IMR-90 (cell line): Measurements from ENCODE around the gene GPRC5D. TPM values are rescaled to one million over a fixed set of nuclear protein-coding genes. Genes with fewer than 3 reads are reported as not detected.

Experiments used
- ATAC-seq: fragments of 200-7000 bp; cut with Tn5 transposase; 2 replicates; pipeline ENCODE4 v1.9.1; 2020; ENCODE audit warnings: low read depth, mild to moderate bottlenecking, moderate library complexity
- BruUV-seq: library from RNA; stranded (reverse); fragments of 400-500 nt; replicated peaks from 2 replicates; lab custom pipeline; 2021; lab: Mats Ljungman, UMichigan
- CTCF ChIA-PET: fragments of 300-600 bp; formaldehyde crosslinking; extraction: SDS; loops from one replicate; lab custom pipeline; 2021; ENCODE audit warnings: antibody characterized with exemption; lab: Yijun Ruan, JAX
- POLR2A ChIA-PET: fragments of 300-600 bp; sonication (Branson Sonifier 250); formaldehyde crosslinking; loops from one replicate; lab custom pipeline; 2022; ENCODE audit warnings: antibody characterized with exemption; ENCODE audit not compliant: unreplicated experiment; lab: Charles Lee
- DNase-seq: peaks from one replicate; pipeline ENCODE4 v3.0.0; 2013
- H2AFZ ChIP-seq: replicated peaks from 2 replicates; pipeline ENCODE3; 2013; ENCODE audit warnings: low read length, mild to moderate bottlenecking; ENCODE audit not compliant: poor library complexity
- H2AK5ac ChIP-seq: 2 replicates; pipeline ENCODE4 v1.6.1; 2013; ENCODE audit warnings: low read depth, low read length, inconsistent platforms
- H2AK9ac ChIP-seq: replicated peaks from 2 replicates; pipeline ENCODE3; 2013; ENCODE audit warnings: mild to moderate bottlenecking, low read depth, low read length, moderate library complexity; ENCODE audit not compliant: poor library complexity
- H2BK120ac ChIP-seq: 2 replicates; pipeline ENCODE4 v1.6.1; 2013; ENCODE audit warnings: low read depth, low read length, inconsistent platforms
- H2BK15ac ChIP-seq: 3 replicates; pipeline ENCODE4 v1.6.1; 2013; ENCODE audit warnings: low read depth, low read length, inconsistent platforms
- H2BK20ac ChIP-seq: 2 replicates; pipeline ENCODE4 v1.6.1; 2013; ENCODE audit warnings: low read depth, mild to moderate bottlenecking, inconsistent platforms, low read length, moderate library complexity
- H2BK5ac ChIP-seq: 2 replicates; pipeline ENCODE4 v1.6.1; 2013; ENCODE audit warnings: mild to moderate bottlenecking, low read depth, low read length, inconsistent platforms; ENCODE audit not compliant: poor library complexity, severe bottlenecking
- H3K14ac ChIP-seq: replicated peaks from 2 replicates; pipeline ENCODE4 v1.6.1; 2013; ENCODE audit warnings: low read depth, low read length, inconsistent platforms
- H3K18ac ChIP-seq: 2 replicates; pipeline ENCODE4 v1.6.1; 2013; ENCODE audit warnings: low read depth, low read length, control low read depth
- H3K23ac ChIP-seq: 2 replicates; pipeline ENCODE4 v1.6.1; 2013; ENCODE audit warnings: low read depth, low read length, inconsistent platforms
- H3K27ac ChIP-seq: 2 replicates; pipeline ENCODE4 v1.5.1; 2013; ENCODE audit warnings: mild to moderate bottlenecking, control low read depth, low read length; ENCODE audit not compliant: insufficient read depth
- H3K27me3 ChIP-seq: 2 replicates; pipeline ENCODE4 v1.6.1; 2013; ENCODE audit warnings: low read length; ENCODE audit not compliant: control insufficient read depth, insufficient read depth
- H3K36me3 ChIP-seq: 2 replicates; pipeline ENCODE4 v1.6.1; 2013; ENCODE audit warnings: low read length, mixed read lengths; ENCODE audit not compliant: control insufficient read depth, insufficient read depth
- H3K4ac ChIP-seq: 2 replicates; pipeline ENCODE4 v1.6.1; 2013; ENCODE audit warnings: low read depth, low read length, inconsistent platforms
- H3K4me1 ChIP-seq: 2 replicates; pipeline ENCODE4 v1.6.1; 2013; ENCODE audit warnings: low read length, mixed read lengths; ENCODE audit not compliant: control insufficient read depth, insufficient read depth
- H3K4me2 ChIP-seq: 2 replicates; pipeline ENCODE4 v1.6.1; 2013; ENCODE audit warnings: low read depth, mild to moderate bottlenecking, control low read depth, low read length, moderate library complexity
- H3K4me3 ChIP-seq: 2 replicates; pipeline ENCODE4 v1.5.1; 2013; ENCODE audit warnings: low read depth, mild to moderate bottlenecking, control low read depth, low read length, moderate library complexity; ENCODE audit not compliant: insufficient read depth
- H3K56ac ChIP-seq: 2 replicates; pipeline ENCODE4 v1.6.1; 2013; ENCODE audit warnings: low read length, inconsistent platforms; ENCODE audit not compliant: insufficient read depth; ENCODE audit errors: extremely low read depth
- H3K79me1 ChIP-seq, 2 experiments: 2 replicates each; pipeline ENCODE4 v1.6.1; 2013; ENCODE audit warnings: low read length in 2 of 2, inconsistent platforms in 1 of 2, low read depth in 1 of 2
- H3K9ac ChIP-seq: 2 replicates; pipeline ENCODE4 v1.6.1; 2013; ENCODE audit warnings: low read depth, low read length, control low read depth
- H3K9me1 ChIP-seq: 2 replicates; pipeline ENCODE4 v1.6.1; 2013; ENCODE audit warnings: low read length, inconsistent platforms; ENCODE audit not compliant: insufficient read depth
- H3K9me3 ChIP-seq: 2 replicates; pipeline ENCODE4 v1.6.1; 2013; ENCODE audit warnings: low read length; ENCODE audit not compliant: control insufficient read depth, insufficient read depth
- H4K20me1 ChIP-seq: 2 replicates; pipeline ENCODE4 v1.6.1; 2013; ENCODE audit warnings: low read length, inconsistent platforms; ENCODE audit not compliant: insufficient read depth
- H4K5ac ChIP-seq: 2 replicates; pipeline ENCODE4 v1.6.1; 2013; ENCODE audit warnings: mild to moderate bottlenecking, low read depth, low read length, control low read depth
- H4K8ac ChIP-seq, 2 experiments: 2 replicates each; pipeline ENCODE4 v1.6.1; 2013; ENCODE audit warnings: low read depth in 2 of 2, low read length in 2 of 2, control low read depth in 1 of 2, inconsistent platforms in 1 of 2
- H4K91ac ChIP-seq: 2 replicates; pipeline ENCODE4 v1.6.1; 2013; ENCODE audit warnings: low read depth, low read length, inconsistent platforms; ENCODE audit not compliant: insufficient read depth
- CEBPB ChIP-seq: IDR thresholded peaks from 2 replicates; pipeline ENCODE4 v1.6.1; 2012; ENCODE audit warnings: low read depth, low read length, improper control_type of control experiment
- CHD1 ChIP-seq: IDR thresholded peaks from 2 replicates; pipeline ENCODE4 v1.6.1; 2012; ENCODE audit warnings: low read depth, low read length, improper control_type of control experiment
- ELK1 ChIP-seq: fragments of 150-350 bp; IDR thresholded peaks from 2 replicates; pipeline ENCODE4 v1.6.1; 2016; ENCODE audit warnings: low read depth, mild to moderate bottlenecking, low read length, moderate library complexity, borderline replicate concordance
- MAZ ChIP-seq: IDR thresholded peaks from 2 replicates; pipeline ENCODE4 v1.6.1; 2012; ENCODE audit warnings: low read depth, mild to moderate bottlenecking, low read length, improper control_type of control experiment, moderate library complexity, borderline replicate concordance
- POLR2A ChIP-seq: IDR thresholded peaks from 2 replicates; pipeline ENCODE4 v1.6.1; 2012; ENCODE audit warnings: mild to moderate bottlenecking, low read depth, low read length
- WGBS, 2 experiments: methylation state at CpG; one replicate each; pipeline versions ENCODE4 v1.1.5 to v1.1.7; 2013; ENCODE audit warnings: missing lambda C conversion rate in 2 of 2; ENCODE audit not compliant: insufficient read length in 1 of 2; ENCODE audit errors: extremely low coverage in 2 of 2; 5-methylcytosine and 5-hydroxymethylcytosine counted together
- dilution Hi-C: fragments of 300-500 bp; cut with HindIII; formaldehyde crosslinking; loops from one replicate; pipeline ENCODE4 v1.14.3; 2018; ENCODE audit warnings: low sequenced_read_pairs; ENCODE audit not compliant: unreplicated experiment
- in situ Hi-C: fragments of 300-500 bp; cut with MboI; formaldehyde crosslinking; loops from 3 replicates; pipeline ENCODE4 v1.14.3; 2019; ENCODE audit warnings: low sequenced_read_pairs, inconsistent platforms, mixed read lengths
- intact Hi-C: fragments of 100-400 bp; cut with micrococcal nuclease; formaldehyde crosslinking; loops from 2 replicates; pipeline ENCODE4 v1.10.0; 2022
- polyA plus RNA-seq, 3 experiments: library from polyadenylated mRNA; depleted of rRNA; stranded (reverse); fragments of >200 nt; gene quantifications; 2 replicates each; pipeline ENCODE4 v1.2.3, GENCODE V29; 2012; ENCODE audit warnings: low replicate concordance in 1 of 3
- total RNA-seq: library from RNA; depleted of rRNA; stranded (reverse); fragments of >200 nt; gene quantifications from 2 replicates; pipeline ENCODE4 v1.2.3, GENCODE V29; 2012

The GPRC5D gene
- total and polyA plus RNA-seq, 2 of the 4 experiments (the other 2 are of a cell fraction), result not detected

GRCh38 chr12:12999959-13000615, 48.1 kb upstream of the GPRC5D start, which contains the start of gene HEBP1:
TSS of gene HEBP1 (minus strand) at chr12:13000265. CDS start at chr12:13000114, 151 bp downstream.
- peak; percentile 84 for DNase-seq
- peak; percentile 90 for ATAC-seq
- Histone ChIP-seq H4K20me1 (peaks cover 16% of the 10 kb centered on the region), H2BK20ac (no peak within 1 kb of the TSS; the same call in 1 of the 2 replicates), H3K4me1 (peaks cover 20% of the 10 kb centered on the region), H3K14ac (peak within 1 kb of the TSS; percentile 98), H3K18ac (peak within 1 kb of the TSS; percentile 74), H3K4me2 (peak within 1 kb of the TSS; percentile 94), H3K56ac (peak within 1 kb of the TSS; percentile 89), H3K23ac (peak within 1 kb of the TSS; percentile 93), H2AFZ (peak within 1 kb of the TSS; percentile 96), H3K4ac (peak within 1 kb of the TSS; percentile 98), H3K9me3 (no peaks in the 10 kb centered on the region), H4K5ac (peak within 1 kb of the TSS; percentile 43), H3K27me3 (no peaks in the 10 kb centered on the region), H3K9me1 (peaks cover 19% of the 10 kb centered on the region), H3K79me1 (peaks cover 37 to 68% of the 10 kb centered on the region in 2 experiments), H4K8ac (peak within 1 kb of the TSS; percentile 88 to 89), H2BK5ac (peak within 1 kb of the TSS; percentile 86), H3K27ac (peak within 1 kb of the TSS; percentile 87), H3K36me3 (no peaks in the 10 kb centered on the region), H2AK5ac (peak within 1 kb of the TSS; percentile 99), H3K9ac (peak within 1 kb of the TSS; percentile 92), H2BK120ac (peak within 1 kb of the TSS; percentile 87), H2BK15ac (peak within 1 kb of the TSS; percentile 84; the same call in 2 of the 3 replicates), H4K91ac (peak within 1 kb of the TSS; percentile 96), H3K4me3 (peak within 1 kb of the TSS; percentile 97), H2AK9ac (peak within 1 kb of the TSS; percentile 95)
- ChIA-PET CTCF (no interaction called here), POLR2A (interaction anchor here (0.6 kb wide), 1 partner anchor 24 kb away, joined by 5 read pairs; no protein-coding TSS in a partner anchor)
- dilution Hi-C loops, result no loop called here
- intact Hi-C loops, result loop anchor here (2.0 to 10.0 kb wide), 3 partner anchors 99 to 1165 kb away; no protein-coding TSS in a partner anchor
- WGBS, 2 experiments, result 0% methylated on average over 13 of the region's 69 CpGs; no CpG with 5 or more reads in 1 of the 2 experiments
- TF ChIP-seq CHD1 (no peak), MAZ (peak; percentile 82; the same call in 1 of the 2 replicates), ELK1 (no peak), POLR2A (peak; percentile 75), CEBPB (peak; percentile 58; the same call in 1 of the 2 replicates)
- BruUV-seq, result no TSS peak
- in situ Hi-C loops, result loop anchor here (10.0 kb wide), 1 partner anchor 225 kb away; no protein-coding TSS in a partner anchor
